OCI-LY7 (cell line): ENCODE measurements around the gene PPM1F. TPM values are rescaled to one million over a fixed set of nuclear protein-coding genes. Genes with fewer than 3 reads are reported as not detected.

Experiments used
- BruUV-seq: library from RNA; stranded (reverse); fragments of 400-500 nt; replicated peaks from 2 replicates; lab custom pipeline; 2021; lab: Mats Ljungman, UMichigan
- CTCF ChIA-PET: fragments of 300-600 bp; sonication (Branson Sonifier 250); formaldehyde crosslinking; loops from one replicate; lab custom pipeline; 2022; ENCODE audit warnings: antibody characterized with exemption; ENCODE audit not compliant: unreplicated experiment; lab: Charles Lee
- POLR2A ChIA-PET: fragments of 300-600 bp; sonication (Branson Sonifier 250); formaldehyde crosslinking; loops from one replicate; lab custom pipeline; 2022; ENCODE audit warnings: antibody characterized with exemption; lab: Charles Lee
- DNase-seq: peaks from one replicate; pipeline ENCODE4 v3.0.0-alpha.2; 2015; ENCODE audit warnings: low spot score
- H2AFZ ChIP-seq: fragments of 200-600 bp; sonication (generic), shearing (Covaris generic); 2 replicates; pipeline ENCODE4 v1.6.1; 2014; ENCODE audit warnings: mild to moderate bottlenecking, antibody characterized with exemption, low read length, moderate library complexity
- H3K27ac ChIP-seq: fragments of 200-600 bp; sonication (generic); 2 replicates; pipeline ENCODE4 v1.5.1; 2014; ENCODE audit warnings: mixed run types, low read depth, mild to moderate bottlenecking, moderate library complexity, low read length, inconsistent platforms; ENCODE audit not compliant: poor library complexity, severe bottlenecking
- H3K36me3 ChIP-seq: fragments of 200-600 bp; sonication (generic); 2 replicates; pipeline ENCODE4 v1.6.1; 2014; ENCODE audit warnings: mild to moderate bottlenecking, antibody characterized with exemption, low read length, moderate library complexity, mixed read lengths; ENCODE audit not compliant: insufficient read depth
- H3K4me1 ChIP-seq: fragments of 200-600 bp; sonication (generic); 2 replicates; pipeline ENCODE4 v1.5.1; 2014; ENCODE audit warnings: mild to moderate bottlenecking, low read length; ENCODE audit not compliant: insufficient read depth, poor library complexity, severe bottlenecking
- H3K4me2 ChIP-seq: fragments of 200-600 bp; sonication (generic); 2 replicates; pipeline ENCODE4 v1.6.1; 2014; ENCODE audit warnings: mild to moderate bottlenecking, low read length
- H3K4me3 ChIP-seq: fragments of 200-600 bp; sonication (generic); 2 replicates; pipeline ENCODE4 v1.5.1; 2014; ENCODE audit warnings: mild to moderate bottlenecking, low read depth, low read length; ENCODE audit not compliant: poor library complexity, severe bottlenecking
- H3K79me2 ChIP-seq: fragments of 200-600 bp; sonication (generic); 2 replicates; pipeline ENCODE4 v1.6.1; 2016; ENCODE audit warnings: low read depth, mild to moderate bottlenecking, low read length, moderate library complexity, mixed read lengths; ENCODE audit not compliant: insufficient read depth
- H3K9me2 ChIP-seq: fragments of 200-600 bp; sonication (generic); 2 replicates; pipeline ENCODE4 v1.6.1; 2016; ENCODE audit warnings: mild to moderate bottlenecking, low read length, mixed read lengths; ENCODE audit not compliant: insufficient read depth
- H3K9me3 ChIP-seq: fragments of 200-600 bp; sonication (generic); 2 replicates; pipeline ENCODE4 v1.6.1; 2014; ENCODE audit warnings: mild to moderate bottlenecking, mixed run types, low read length, mixed read lengths
- H4K20me1 ChIP-seq: fragments of 200-600 bp; sonication (generic); 2 replicates; pipeline ENCODE4 v1.6.1; 2014; ENCODE audit warnings: mild to moderate bottlenecking, antibody characterized with exemption, low read length, moderate library complexity, mixed read lengths; ENCODE audit not compliant: insufficient read depth
- EZH2phosphoT487 ChIP-seq: fragments of 200-600 bp; sonication (generic); IDR thresholded peaks from 2 replicates; pipeline ENCODE4 v1.6.1; 2018; ENCODE audit warnings: low read depth, borderline replicate concordance, mild to moderate bottlenecking, mixed run types, antibody characterized with exemption, low read length, moderate library complexity, mixed read lengths
- intact Hi-C: fragments of 100-400 bp; cut with micrococcal nuclease; formaldehyde crosslinking; loops from one replicate; pipeline ENCODE4 v1.10.0; 2022; ENCODE audit not compliant: unreplicated experiment
- total RNA-seq, 2 experiments: library from RNA; depleted of rRNA in 1 of 2; stranded (reverse); fragments of >200 nt in 1 of 2; shearing (Covaris generic) in 1 of 2; gene quantifications; 2 replicates each; pipeline ENCODE4 v1.2.3, GENCODE V29; 2014 to 2022
- TF ChIP-seq, protein P1 (sequence below): fragments of 200-600 bp; sonication (generic); conservative IDR thresholded peaks from 2 replicates; pipeline ENCODE4 v1.5.1; 2014; ENCODE audit warnings: mild to moderate bottlenecking, antibody characterized with exemption, low read length, moderate library complexity, mixed read lengths

Gene PPM1F
- total RNA-seq, 2 experiments from 2014 or later: 21.7 to 27.2 TPM

DNA sequence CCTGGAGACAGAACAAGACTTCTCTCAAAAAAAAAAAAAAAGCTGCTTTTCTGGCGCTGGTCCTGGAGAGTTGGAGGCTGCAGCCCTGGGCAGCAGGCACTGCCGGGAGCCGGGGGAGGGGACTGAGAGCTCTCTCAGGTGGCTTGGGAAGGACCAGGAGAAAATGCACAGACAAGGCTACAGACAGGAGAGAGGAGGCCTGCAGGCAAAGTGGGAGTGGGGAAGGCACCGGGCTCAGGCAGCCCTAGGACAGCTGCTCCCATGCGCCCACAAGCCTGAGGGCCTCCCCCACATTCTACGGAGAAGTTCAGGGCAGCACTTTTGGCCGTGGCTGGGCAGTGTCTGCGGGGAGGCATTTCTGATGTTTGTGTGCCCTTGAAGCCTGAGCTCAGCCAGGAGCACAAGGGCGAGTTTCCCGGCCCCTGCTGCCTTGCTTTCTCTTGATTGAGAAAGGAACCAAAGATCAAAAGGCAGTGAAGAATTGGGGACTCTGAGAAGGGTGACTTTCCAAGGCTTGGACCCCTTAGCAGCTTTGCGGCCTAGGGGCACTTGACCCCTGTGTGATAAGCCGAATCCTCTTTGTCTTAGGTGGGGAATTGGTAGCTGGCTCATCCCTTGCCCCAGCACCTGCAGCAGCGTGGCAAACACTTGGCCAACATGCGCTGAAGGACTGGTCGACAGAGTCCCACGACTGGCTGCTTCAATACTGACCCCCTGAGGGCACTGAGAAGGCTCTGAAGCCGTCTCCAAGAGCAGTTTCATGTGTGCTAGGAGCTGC lies 35.3 kb downstream of the PPM1F start:
- Histone ChIP-seq H3K4me3 (no peak overlapping the region), H3K9me2 (no peaks in the 10 kb centered on the region), H3K4me1 (peaks cover 3% of the 10 kb centered on the region), H3K4me2 (no peak overlapping the region), H3K79me2 (no peaks in the 10 kb centered on the region), H3K36me3 (no peaks in the 10 kb centered on the region), H2AFZ (no peak overlapping the region), H3K27ac (no peak overlapping the region), H4K20me1 (no peaks in the 10 kb centered on the region), H3K9me3 (no peaks in the 10 kb centered on the region)
- CTCF ChIA-PET: no interaction called here
- TF ChIP-seq, protein P1, sequence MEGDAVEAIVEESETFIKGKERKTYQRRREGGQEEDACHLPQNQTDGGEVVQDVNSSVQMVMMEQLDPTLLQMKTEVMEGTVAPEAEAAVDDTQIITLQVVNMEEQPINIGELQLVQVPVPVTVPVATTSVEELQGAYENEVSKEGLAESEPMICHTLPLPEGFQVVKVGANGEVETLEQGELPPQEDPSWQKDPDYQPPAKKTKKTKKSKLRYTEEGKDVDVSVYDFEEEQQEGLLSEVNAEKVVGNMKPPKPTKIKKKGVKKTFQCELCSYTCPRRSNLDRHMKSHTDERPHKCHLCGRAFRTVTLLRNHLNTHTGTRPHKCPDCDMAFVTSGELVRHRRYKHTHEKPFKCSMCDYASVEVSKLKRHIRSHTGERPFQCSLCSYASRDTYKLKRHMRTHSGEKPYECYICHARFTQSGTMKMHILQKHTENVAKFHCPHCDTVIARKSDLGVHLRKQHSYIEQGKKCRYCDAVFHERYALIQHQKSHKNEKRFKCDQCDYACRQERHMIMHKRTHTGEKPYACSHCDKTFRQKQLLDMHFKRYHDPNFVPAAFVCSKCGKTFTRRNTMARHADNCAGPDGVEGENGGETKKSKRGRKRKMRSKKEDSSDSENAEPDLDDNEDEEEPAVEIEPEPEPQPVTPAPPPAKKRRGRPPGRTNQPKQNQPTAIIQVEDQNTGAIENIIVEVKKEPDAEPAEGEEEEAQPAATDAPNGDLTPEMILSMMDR: no peak
- no peak for TF ChIP-seq EZH2phosphoT487
- intact Hi-C loops: no loop called here
- no TSS peak for BruUV-seq
- POLR2A ChIA-PET: interaction anchor here (0.7 kb wide), 2 partner anchors 44 to 102 kb away, joined by 4 to 5 read pairs; no protein-coding TSS in a partner anchor
- no peak for DNase-seq

DNA sequence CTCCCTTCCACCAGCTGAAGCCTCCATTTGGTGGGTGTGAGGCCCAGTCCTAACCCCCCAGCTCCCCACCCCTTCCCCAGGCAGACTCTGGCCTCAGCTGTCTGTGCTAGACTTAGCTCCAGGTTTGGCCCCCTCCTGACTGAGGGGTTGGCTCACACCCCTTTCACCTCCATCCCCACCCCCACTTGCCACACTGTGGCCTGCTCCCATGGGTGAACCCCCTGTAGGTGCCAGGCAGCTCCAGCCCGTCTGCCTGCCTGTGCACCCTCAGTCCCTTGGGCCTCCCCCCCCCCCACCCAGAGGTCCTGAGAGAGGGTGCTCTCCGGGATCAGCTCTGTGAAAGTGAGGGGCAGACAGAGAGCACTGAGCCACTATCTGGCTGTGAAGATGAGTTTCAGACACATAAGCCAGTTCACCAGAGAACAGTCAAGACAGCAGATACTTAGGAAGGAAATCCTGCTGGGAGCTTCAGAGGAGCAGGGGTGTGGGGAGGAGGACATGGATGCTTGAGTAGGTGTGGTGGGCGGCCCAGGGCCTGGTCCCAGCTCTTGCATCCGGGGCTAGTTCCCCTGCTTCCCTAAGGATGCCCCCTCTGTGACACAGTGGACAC lies 36.2 kb downstream of the PPM1F start:
- TF ChIP-seq, protein P1: no peak
- no peak for TF ChIP-seq EZH2phosphoT487
- no peak for DNase-seq
- H2AFZ ChIP-seq: no peak overlapping the region
- H3K36me3 ChIP-seq: no peaks in the 10 kb centered on the region
- BruUV-seq: no TSS peak
- H3K4me1 ChIP-seq: peaks cover 10% of the 10 kb centered on the region
- CTCF ChIA-PET: no interaction called here
- no peaks in the 10 kb centered on the region for H4K20me1 ChIP-seq
- no peaks in the 10 kb centered on the region for H3K79me2 ChIP-seq
- POLR2A ChIA-PET: interaction anchor here (0.7 to 0.8 kb wide), 2 partner anchors 14 to 43 kb away, joined by 3 to 4 read pairs; no protein-coding TSS in a partner anchor
- H3K9me3 ChIP-seq: no peaks in the 10 kb centered on the region
- no peaks in the 10 kb centered on the region for H3K9me2 ChIP-seq
- intact Hi-C loops: no loop called here
- no peak overlapping the region for H3K27ac ChIP-seq
- no peak overlapping the region for H3K4me2 ChIP-seq
- H3K4me3 ChIP-seq: no peak overlapping the region
